ENCODE results near the gene MSMO1. TPM values are rescaled to one million over a fixed set of nuclear protein-coding genes. Genes with fewer than 3 reads are reported as not detected.

Gene MSMO1
- total and polyA plus RNA-seq, 2 donors (not counting 3 experiments of a cell fraction or from before 2014, with no cell fraction given): 74.3 to 109 TPM

DNA sequence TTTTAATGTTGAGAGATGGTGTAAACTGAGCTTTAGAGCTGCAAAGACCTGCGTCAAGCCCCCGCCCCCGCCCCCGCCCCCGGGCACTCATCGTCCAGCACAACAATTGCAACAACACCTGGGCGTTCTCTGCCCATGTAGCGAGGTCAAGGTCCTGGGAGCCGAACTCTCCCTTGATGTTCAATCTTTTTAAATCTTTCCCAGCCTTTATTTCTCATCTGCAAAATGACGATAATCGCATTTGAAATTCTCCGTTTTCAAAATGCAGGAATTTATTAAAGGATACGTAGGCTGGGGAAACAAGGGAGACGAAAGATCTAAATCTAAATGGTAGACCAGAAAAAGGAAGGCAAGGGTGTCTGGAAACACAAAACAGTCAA lies 648 bp upstream of the MSMO1 start:
- TSS peak; percentile 92 for BruUV-seq (replicated peaks)
- H2AFZ ChIP-seq (ENCODE audit: low read depth, low read length): peak overlapping the region; percentile 46
- H3K9ac ChIP-seq (replicated peaks; ENCODE audit: extremely low read depth, insufficient read depth, low read length): peak overlapping the region; percentile 61
- H3K27me3 ChIP-seq (ENCODE audit: control insufficient read depth in 2 of 2, insufficient read depth in 2 of 2, low read length in 2 of 2): no peaks in the 10 kb centered on the region
- H3K4me2 ChIP-seq (ENCODE audit: insufficient read depth, low read length): peak overlapping the region; percentile 89
- H3K36me3 ChIP-seq (ENCODE audit: control insufficient read depth in 2 of 2, extremely low read depth in 1 of 2, insufficient read depth in 2 of 2, low read length in 2 of 2): no peaks in the 10 kb centered on the region
- ChIA-PET CTCF (interaction anchor here (0.7 to 3.6 kb wide), 6 partner anchors 16 to 214 kb away, joined by 4 to 33 read pairs (median 4); partner anchors contain the start of gene TMEM192), POLR2A (interaction anchor here (0.9 to 1.1 kb wide), 2 partner anchors 118 to 214 kb away, joined by 5 to 6 read pairs; partner anchors contain the start of gene TMEM192)
- H4K20me1 ChIP-seq (replicated peaks; ENCODE audit: control insufficient read depth, extremely low read depth, insufficient read depth, low read length): no peaks in the 10 kb centered on the region
- no peaks in the 10 kb centered on the region for H3K9me1 ChIP-seq (replicated peaks; ENCODE audit: control insufficient read depth, extremely low read depth, insufficient read depth, low read length)
- intact Hi-C loops (cut with micrococcal nuclease): loop anchor here (1.0 to 2.0 kb wide), 5 partner anchors 52 to 215 kb away; partner anchors contain the start of genes CPE, KLHL2 and TMEM192
- dilution Hi-C loops (cut with MboI; ENCODE audit: extremely low pct_ligation_motif_present, low sequenced_read_pairs): no loop called here
- H3K4me3 ChIP-seq (replicated peaks in 1 of 3; ENCODE audit: insufficient read depth in 1 of 3, low read depth in 1 of 3, low read length in 3 of 3): peak overlapping the region; percentile 49 to 89 (median 63)
- H3K9me3 ChIP-seq (replicated peaks; ENCODE audit: control insufficient read depth, insufficient read depth, low read length): peaks cover 3% of the 10 kb centered on the region
- TF ChIP-seq, protein P1, sequence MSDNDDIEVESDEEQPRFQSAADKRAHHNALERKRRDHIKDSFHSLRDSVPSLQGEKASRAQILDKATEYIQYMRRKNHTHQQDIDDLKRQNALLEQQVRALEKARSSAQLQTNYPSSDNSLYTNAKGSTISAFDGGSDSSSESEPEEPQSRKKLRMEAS (IDR thresholded peaks at IDR 0.05; ENCODE audit: insufficient read depth, insufficient read length): no peak
- no peak for TF ChIP-seq CTCF (IDR thresholded peaks at IDR 0.05; ENCODE audit: extremely low read depth in 1 of 2, insufficient read depth in 1 of 2, low read depth in 1 of 2, low read length in 2 of 2)
- no peak for FAIRE-seq
- peak overlapping the region; percentile 64 for H3K27ac ChIP-seq (ENCODE audit: insufficient read depth, low read depth, low read length)
- peaks cover 43% of the 10 kb centered on the region for H3K79me2 ChIP-seq (ENCODE audit: control insufficient read depth, insufficient read depth, low read length)
- H3K4me1 ChIP-seq (ENCODE audit: control insufficient read depth, extremely low read depth, insufficient read depth, low read length): peaks cover 52% of the 10 kb centered on the region
- no peak for DNase-seq (ENCODE audit: low read depth, low spot score)

DNA sequence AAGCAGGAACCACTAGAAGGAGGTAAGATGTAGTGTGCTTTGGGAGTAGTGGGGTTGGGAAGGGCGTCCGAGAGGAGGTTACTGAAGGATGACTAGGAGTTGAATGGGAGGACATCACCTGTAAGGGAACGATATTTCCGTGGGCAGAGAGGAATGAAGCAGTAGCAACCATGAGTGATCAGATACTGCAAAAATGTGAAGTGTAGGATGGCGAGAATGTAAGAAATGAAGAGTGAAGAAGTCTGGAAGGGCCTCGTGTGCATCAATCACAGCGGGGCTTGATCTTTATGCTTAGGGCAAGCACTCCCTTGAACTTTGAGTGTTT lies 594 bp downstream of the MSMO1 start:
- Histone ChIP-seq H4K20me1 (replicated peaks; ENCODE audit: control insufficient read depth, extremely low read depth, insufficient read depth, low read length) (peaks cover 4% of the 10 kb centered on the region), H3K9me1 (replicated peaks; ENCODE audit: control insufficient read depth, extremely low read depth, insufficient read depth, low read length) (no peaks in the 10 kb centered on the region), H3K27ac (ENCODE audit: insufficient read depth, low read depth, low read length) (peak overlapping the region; percentile 6), H3K9ac (replicated peaks; ENCODE audit: extremely low read depth, insufficient read depth, low read length) (peak overlapping the region; percentile 76), H3K4me3 (replicated peaks in 1 of 3; ENCODE audit: insufficient read depth in 1 of 3, low read depth in 1 of 3, low read length in 3 of 3) (peak overlapping the region; percentile 80 to 98 (median 96)), H3K4me1 (ENCODE audit: control insufficient read depth, extremely low read depth, insufficient read depth, low read length) (peaks cover 64% of the 10 kb centered on the region), H2AFZ (ENCODE audit: low read depth, low read length) (peak overlapping the region; percentile 81), H3K4me2 (ENCODE audit: insufficient read depth, low read length) (peak overlapping the region; percentile 92), H3K79me2 (ENCODE audit: control insufficient read depth, insufficient read depth, low read length) (peaks cover 56% of the 10 kb centered on the region), H3K36me3 (ENCODE audit: control insufficient read depth in 2 of 2, extremely low read depth in 1 of 2, insufficient read depth in 2 of 2, low read length in 2 of 2) (no peaks in the 10 kb centered on the region), H3K27me3 (ENCODE audit: control insufficient read depth in 2 of 2, insufficient read depth in 2 of 2, low read length in 2 of 2) (no peaks in the 10 kb centered on the region), H3K9me3 (replicated peaks; ENCODE audit: control insufficient read depth, insufficient read depth, low read length) (peaks cover 3% of the 10 kb centered on the region)
- DNase-seq (ENCODE audit: low read depth, low spot score) (no peak), FAIRE-seq (no peak)
- intact Hi-C loops (cut with micrococcal nuclease): no loop called here
- ChIA-PET POLR2A (interaction anchor here (1.1 kb wide), 1 partner anchor 119 kb away, joined by 6 read pairs; no protein-coding TSS in a partner anchor), CTCF (interaction anchor here (1.0 to 3.6 kb wide), 4 partner anchors 27 to 215 kb away, joined by 3 to 33 read pairs (median 11); partner anchors contain the start of gene TMEM192)
- TF ChIP-seq, protein P1 (IDR thresholded peaks at IDR 0.05; ENCODE audit: insufficient read depth, insufficient read length): no peak
- TF ChIP-seq POLR2A (IDR thresholded peaks at IDR 0.05; ENCODE audit: low read depth, low read length) (peak; percentile 8), CTCF (IDR thresholded peaks at IDR 0.05; ENCODE audit: extremely low read depth in 1 of 2, insufficient read depth in 1 of 2, low read depth in 1 of 2, low read length in 2 of 2) (no peak)
- dilution Hi-C loops (cut with MboI; ENCODE audit: extremely low pct_ligation_motif_present, low sequenced_read_pairs): no loop called here
- no TSS peak for BruUV-seq (replicated peaks)

Data from endothelial cell of umbilical vein (primary cell).